ENCODE data around the gene TAF3.

TAF3 gene

GRCh38 chr10:7881119-7881518, 62.8 kb downstream of the TAF3 start:
- DNase-seq = no peak

- DNase-seq = no peak
Measured at GRCh38 chr10:7886056-7886455, 67.8 kb downstream of the TAF3 start.

GRCh38 chr10:7887174-7887816, 69.0 kb downstream of the TAF3 start:
- DNase-seq = no peak

GRCh38 chr10:7889947-7890542, 71.7 kb downstream of the TAF3 start:
- no peak for DNase-seq

GRCh38 chr10:7890781-7891180, 72.5 kb downstream of the TAF3 start:
- DNase-seq = no peak

- no peak for DNase-seq
Measured at GRCh38 chr10:7891634-7892033, 73.3 kb downstream of the TAF3 start.

- no peak for DNase-seq
Measured at GRCh38 chr10:7892146-7892545, 73.8 kb downstream of the TAF3 start.

- no peak for DNase-seq
Measured at GRCh38 chr10:7895699-7896090, 77.4 kb downstream of the TAF3 start.

- no peak for DNase-seq
Measured at GRCh38 chr10:7896297-7896696, 78.0 kb downstream of the TAF3 start.

GRCh38 chr10:7901256-7901655, 83.0 kb downstream of the TAF3 start:
- DNase-seq = no peak

GRCh38 chr10:7902413-7902812, 84.1 kb downstream of the TAF3 start:
- no peak for DNase-seq

- DNase-seq = no peak
Measured at GRCh38 chr10:7903851-7904250, 85.5 kb downstream of the TAF3 start.

GRCh38 chr10:7906128-7906527, 87.8 kb downstream of the TAF3 start:
- DNase-seq = no peak

GRCh38 chr10:7908541-7909210, 90.4 kb downstream of the TAF3 start:
- DNase-seq = no peak

GRCh38 chr10:7913126-7913872, 95.0 kb downstream of the TAF3 start:
- DNase-seq = no peak

- no peak for DNase-seq
Measured at GRCh38 chr10:7915923-7916536, 97.7 kb downstream of the TAF3 start.

- DNase-seq = no peak
Measured at GRCh38 chr10:7917736-7918135, 99.4 kb downstream of the TAF3 start.

- DNase-seq = no peak
Measured at GRCh38 chr10:7922707-7923106, 104.4 kb downstream of the TAF3 start.

- no peak for DNase-seq
Measured at GRCh38 chr10:7928536-7928935, 110.2 kb downstream of the TAF3 start.

GRCh38 chr10:7932301-7933036, 114.2 kb downstream of the TAF3 start:
- no peak for DNase-seq

- no peak for DNase-seq
Measured at GRCh38 chr10:7933262-7933661, 115.0 kb downstream of the TAF3 start.

GRCh38 chr10:7933757-7934156, 115.5 kb downstream of the TAF3 start:
- DNase-seq = no peak
